ENCODE data around the gene FRMD8.

DNA sequence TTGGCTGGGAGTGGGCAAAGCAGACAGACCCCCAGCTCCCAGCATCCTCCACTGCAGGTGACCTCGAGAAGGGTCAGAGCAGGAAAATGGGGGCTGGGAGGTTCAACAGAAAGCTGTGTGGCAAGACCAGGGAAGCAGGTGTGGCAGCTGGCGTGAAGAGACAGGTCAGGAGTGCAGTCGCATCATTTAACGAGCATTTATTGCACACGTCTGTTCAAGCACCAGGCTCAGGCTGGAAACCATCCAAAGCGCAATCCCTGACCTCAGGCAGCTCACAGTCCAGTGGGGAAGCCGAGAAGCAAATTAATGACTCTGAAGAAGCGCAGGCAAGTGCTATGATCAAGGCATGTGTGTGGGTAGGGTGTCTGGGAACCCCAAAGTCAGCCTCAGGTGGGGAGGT is 11.4 kb upstream of the FRMD8 start:
- TF ChIP-seq POLR2AphosphoS5 (IDR thresholded peaks at IDR 0.05) (no peak), POLR2A (IDR thresholded peaks at IDR 0.05; ENCODE audit: low read depth) (no peak), EP300 (IDR thresholded peaks at IDR 0.05) (no peak)
- TF ChIP-seq, protein P1, sequence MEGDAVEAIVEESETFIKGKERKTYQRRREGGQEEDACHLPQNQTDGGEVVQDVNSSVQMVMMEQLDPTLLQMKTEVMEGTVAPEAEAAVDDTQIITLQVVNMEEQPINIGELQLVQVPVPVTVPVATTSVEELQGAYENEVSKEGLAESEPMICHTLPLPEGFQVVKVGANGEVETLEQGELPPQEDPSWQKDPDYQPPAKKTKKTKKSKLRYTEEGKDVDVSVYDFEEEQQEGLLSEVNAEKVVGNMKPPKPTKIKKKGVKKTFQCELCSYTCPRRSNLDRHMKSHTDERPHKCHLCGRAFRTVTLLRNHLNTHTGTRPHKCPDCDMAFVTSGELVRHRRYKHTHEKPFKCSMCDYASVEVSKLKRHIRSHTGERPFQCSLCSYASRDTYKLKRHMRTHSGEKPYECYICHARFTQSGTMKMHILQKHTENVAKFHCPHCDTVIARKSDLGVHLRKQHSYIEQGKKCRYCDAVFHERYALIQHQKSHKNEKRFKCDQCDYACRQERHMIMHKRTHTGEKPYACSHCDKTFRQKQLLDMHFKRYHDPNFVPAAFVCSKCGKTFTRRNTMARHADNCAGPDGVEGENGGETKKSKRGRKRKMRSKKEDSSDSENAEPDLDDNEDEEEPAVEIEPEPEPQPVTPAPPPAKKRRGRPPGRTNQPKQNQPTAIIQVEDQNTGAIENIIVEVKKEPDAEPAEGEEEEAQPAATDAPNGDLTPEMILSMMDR (IDR thresholded peaks at IDR 0.05), result no peak
